ENCODE data around the gene SHB.

DNA sequence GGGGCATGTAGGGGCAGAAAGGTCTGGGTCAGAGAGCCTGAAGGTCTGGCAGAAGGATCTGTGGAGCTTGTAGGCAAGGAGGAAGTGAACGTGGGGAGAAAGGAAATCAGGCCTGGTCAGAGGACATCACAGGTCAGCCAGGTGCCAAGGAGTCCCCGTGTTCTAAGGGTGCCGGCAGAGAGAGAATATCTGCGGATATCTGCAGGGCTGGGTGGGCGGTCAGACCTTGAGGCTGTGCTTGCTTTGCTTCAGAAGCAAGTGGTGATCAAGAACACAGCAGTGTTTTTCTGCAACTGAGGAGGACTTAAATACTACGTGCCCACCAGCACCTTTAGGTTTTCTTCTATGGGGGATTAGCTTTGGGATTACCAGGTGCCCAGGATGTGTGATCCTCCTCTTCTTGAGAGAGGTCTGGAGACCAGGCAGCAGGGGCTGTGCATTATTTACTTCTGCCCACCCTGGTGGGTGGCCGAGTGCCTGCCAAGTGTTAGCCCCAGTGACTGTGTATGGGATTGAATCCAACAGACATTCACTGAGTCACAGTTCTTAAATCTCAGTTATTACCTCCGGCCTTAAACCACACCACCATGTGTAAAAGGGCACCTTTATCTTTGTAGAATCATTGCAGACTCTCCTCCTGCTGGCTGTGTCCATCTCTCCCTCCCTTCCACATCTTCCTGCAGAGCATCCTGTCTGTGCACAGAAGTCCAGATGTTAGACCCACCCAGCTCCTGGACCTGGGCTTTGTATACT, 12.5 kb upstream of the SHB start:
- TF ChIP-seq, protein P1, sequence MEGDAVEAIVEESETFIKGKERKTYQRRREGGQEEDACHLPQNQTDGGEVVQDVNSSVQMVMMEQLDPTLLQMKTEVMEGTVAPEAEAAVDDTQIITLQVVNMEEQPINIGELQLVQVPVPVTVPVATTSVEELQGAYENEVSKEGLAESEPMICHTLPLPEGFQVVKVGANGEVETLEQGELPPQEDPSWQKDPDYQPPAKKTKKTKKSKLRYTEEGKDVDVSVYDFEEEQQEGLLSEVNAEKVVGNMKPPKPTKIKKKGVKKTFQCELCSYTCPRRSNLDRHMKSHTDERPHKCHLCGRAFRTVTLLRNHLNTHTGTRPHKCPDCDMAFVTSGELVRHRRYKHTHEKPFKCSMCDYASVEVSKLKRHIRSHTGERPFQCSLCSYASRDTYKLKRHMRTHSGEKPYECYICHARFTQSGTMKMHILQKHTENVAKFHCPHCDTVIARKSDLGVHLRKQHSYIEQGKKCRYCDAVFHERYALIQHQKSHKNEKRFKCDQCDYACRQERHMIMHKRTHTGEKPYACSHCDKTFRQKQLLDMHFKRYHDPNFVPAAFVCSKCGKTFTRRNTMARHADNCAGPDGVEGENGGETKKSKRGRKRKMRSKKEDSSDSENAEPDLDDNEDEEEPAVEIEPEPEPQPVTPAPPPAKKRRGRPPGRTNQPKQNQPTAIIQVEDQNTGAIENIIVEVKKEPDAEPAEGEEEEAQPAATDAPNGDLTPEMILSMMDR (IDR thresholded peaks at IDR 0.05) = no peak
- TF ChIP-seq POLR2A (IDR thresholded peaks at IDR 0.05) = no peak

All from body of pancreas (tissue), 4 donors.